ENCODE results near the gene ZNF554. TPM values are rescaled to one million over a fixed set of nuclear protein-coding genes. Genes with fewer than 3 reads are reported as not detected.

Gene ZNF554
- total RNA-seq, 1 donor from 2014 or later: 4.7 TPM

DNA sequence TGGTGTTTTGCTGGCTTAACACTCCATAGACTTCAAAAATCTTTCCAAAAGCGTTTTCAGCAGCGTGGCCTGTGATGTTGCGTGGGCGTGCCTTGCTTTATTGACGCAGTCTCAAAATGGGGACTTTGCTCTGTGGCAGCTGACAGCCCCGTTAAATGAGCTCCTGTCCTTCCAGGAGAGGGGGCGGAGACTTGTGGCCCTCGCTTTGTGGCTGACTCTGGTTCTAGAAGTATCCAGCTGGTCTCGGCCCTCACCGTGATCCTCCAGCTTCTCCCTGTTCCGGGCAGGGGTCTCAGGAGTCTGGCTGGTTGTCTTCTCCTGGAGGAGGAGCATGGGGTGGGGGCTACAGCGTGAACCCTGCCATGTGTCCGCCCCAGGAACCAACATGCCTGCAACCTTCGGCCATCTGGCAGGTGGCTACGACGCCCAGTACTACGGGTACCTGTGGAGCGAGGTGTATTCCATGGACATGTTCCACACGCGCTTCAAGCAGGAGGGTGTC lies 8.4 kb upstream of the ZNF554 start:
- DNase-seq (peak; percentile 57), ATAC-seq (no peak)
- Histone ChIP-seq H3K27ac (no peak overlapping the region), H3K4me3 (no peak overlapping the region), H3K4me1 (no peaks in the 10 kb centered on the region), H3K36me3 (peaks cover 20% of the 10 kb centered on the region), H3K9me3 (no peaks in the 10 kb centered on the region), H3K27me3 (no peaks in the 10 kb centered on the region)
- intact Hi-C loops (cut with DNase I): no loop called here
- TF ChIP-seq, protein P1, sequence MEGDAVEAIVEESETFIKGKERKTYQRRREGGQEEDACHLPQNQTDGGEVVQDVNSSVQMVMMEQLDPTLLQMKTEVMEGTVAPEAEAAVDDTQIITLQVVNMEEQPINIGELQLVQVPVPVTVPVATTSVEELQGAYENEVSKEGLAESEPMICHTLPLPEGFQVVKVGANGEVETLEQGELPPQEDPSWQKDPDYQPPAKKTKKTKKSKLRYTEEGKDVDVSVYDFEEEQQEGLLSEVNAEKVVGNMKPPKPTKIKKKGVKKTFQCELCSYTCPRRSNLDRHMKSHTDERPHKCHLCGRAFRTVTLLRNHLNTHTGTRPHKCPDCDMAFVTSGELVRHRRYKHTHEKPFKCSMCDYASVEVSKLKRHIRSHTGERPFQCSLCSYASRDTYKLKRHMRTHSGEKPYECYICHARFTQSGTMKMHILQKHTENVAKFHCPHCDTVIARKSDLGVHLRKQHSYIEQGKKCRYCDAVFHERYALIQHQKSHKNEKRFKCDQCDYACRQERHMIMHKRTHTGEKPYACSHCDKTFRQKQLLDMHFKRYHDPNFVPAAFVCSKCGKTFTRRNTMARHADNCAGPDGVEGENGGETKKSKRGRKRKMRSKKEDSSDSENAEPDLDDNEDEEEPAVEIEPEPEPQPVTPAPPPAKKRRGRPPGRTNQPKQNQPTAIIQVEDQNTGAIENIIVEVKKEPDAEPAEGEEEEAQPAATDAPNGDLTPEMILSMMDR (IDR thresholded peaks at IDR 0.05): no peak

DNA sequence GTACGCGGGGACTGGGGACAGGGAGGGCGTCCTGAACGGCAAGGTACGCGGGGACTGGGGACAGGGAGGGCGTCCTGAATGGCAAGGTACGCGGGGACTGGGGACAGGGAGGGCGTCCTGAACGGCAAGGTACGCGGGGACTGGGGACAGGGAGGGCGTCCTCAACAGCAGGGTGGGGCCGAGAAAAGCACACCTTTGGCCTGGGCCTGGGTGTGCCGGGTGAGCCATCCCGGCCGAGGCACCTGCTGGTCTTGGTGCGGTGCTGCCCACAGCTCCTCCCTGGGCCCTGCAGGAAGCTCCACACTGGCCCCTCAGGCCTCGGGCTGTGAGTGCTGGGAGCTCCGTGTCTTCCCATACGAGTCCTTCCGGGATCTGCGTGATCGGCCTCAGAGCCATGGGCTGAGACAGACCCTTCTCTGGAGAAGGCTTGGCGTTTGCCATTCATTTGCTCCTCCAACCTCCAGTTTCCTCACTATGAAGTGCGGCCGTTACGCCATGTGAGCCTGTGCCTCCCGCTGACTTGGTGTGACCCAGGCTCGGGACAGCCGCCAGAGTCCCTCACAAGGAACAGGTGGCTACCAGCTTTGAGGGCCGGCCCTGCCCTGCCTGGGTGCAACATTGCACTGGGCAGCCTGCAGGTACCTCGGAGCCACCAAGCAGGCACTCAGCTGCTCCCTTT lies 7.8 kb upstream of the ZNF554 start:
- H3K4me3 ChIP-seq: no peak overlapping the region
- H3K9me3 ChIP-seq: no peaks in the 10 kb centered on the region
- intact Hi-C loops (cut with DNase I): no loop called here
- H3K36me3 ChIP-seq: peaks cover 20% of the 10 kb centered on the region
- ATAC-seq: no peak
- H3K27me3 ChIP-seq: no peaks in the 10 kb centered on the region
- peak; percentile 59 for DNase-seq
- H3K4me1 ChIP-seq: no peaks in the 10 kb centered on the region
- TF ChIP-seq, protein P1 (IDR thresholded peaks at IDR 0.05): no peak
- no peak overlapping the region for H3K27ac ChIP-seq

DNA sequence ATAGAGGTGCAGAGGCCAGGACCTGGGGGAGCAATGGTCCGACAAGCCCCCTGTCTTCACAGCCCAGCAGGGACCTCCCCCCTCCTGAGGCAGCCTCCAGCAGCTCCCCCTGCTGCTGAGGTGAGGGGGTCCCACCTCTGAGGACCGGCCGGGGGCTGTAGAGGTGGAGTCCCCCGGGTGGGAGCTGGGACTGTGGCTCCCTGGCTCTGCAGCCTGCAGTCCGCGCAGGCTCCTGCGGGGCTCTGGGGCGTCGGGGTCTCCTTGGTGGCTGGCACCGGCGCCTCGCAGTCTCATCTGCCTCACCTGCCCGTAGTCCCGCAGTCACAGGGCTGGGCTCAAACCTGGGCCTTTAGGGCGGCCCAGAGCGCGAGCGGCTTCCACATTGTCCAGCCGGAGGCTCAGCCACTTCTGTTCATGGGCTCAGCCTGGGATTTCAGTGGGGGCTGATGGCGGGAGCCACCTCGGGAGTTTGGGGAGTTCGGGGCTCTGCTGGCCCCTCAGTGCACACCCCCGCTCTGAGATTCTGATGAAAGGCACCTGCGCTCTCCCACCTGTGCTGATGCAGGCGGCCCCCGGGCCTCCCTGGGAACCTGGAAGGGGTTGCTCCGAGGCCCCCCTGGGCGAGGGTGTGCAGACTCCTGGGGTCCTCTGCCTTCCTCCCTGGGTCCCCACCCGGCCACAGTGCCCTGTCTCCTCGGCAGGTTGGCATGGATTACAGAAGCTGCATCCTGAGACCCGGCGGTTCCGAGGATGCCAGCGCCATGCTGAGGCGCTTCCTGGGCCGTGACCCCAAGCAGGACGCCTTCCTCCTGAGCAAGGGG lies 7.0 kb upstream of the ZNF554 start:
- ATAC-seq: no peak
- no peaks in the 10 kb centered on the region for H3K4me1 ChIP-seq
- H3K36me3 ChIP-seq: peaks cover 14% of the 10 kb centered on the region
- no peaks in the 10 kb centered on the region for H3K27me3 ChIP-seq
- DNase-seq: peak; percentile 56
- no peaks in the 10 kb centered on the region for H3K9me3 ChIP-seq
- no peak overlapping the region for H3K27ac ChIP-seq
- intact Hi-C loops (cut with DNase I): no loop called here
- TF ChIP-seq, protein P1 (IDR thresholded peaks at IDR 0.05): no peak
- no peak overlapping the region for H3K4me3 ChIP-seq

DNA sequence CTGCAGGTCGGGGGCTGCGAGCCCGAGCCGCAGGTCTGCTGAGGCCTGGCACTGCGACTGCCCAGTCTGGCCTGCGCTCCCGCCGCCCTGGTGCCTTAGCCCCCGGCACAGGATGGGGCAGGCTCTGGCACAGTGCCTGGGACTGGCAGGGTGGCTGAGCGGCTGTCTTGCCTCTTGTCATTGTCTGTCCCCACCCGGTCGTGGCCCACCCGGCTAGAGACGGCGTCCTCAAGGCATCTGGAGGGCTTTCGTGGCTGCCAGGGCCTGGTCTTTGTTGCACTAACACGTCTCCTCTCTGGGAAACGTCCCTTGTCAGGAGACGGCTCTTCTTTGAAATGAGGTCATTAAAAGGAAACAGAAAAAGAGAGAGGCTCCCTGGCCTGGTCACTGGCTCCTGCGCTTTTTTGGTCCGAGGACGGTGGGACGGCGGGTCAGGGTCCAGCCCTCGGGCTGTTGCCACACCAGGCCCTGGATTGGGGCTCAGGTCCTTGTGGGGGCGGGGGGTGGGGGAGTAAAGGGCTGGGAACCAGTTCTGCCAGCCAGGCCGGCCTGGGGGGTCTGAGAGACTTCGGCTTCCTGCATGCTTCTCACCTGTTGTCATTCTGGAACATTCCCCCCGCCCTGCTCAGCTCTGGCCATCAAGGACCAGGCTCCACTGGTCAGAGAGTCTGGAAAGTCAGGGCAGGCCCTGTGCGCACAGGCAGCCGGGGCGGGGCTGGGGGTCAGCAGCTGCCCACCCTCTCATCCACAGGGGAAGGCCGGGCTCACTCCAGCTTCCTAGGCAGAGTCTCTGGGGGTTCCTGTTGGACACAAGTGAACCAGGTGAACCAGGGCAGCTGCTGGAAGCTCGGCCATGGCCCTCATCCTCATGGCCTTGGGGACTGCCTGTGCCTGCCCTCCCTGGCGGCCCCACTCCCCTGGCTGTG lies 6.2 kb upstream of the ZNF554 start:
- intact Hi-C loops (cut with DNase I): no loop called here
- H3K36me3 ChIP-seq: peaks cover 14% of the 10 kb centered on the region
- TF ChIP-seq, protein P1 (IDR thresholded peaks at IDR 0.05): no peak
- H3K4me3 ChIP-seq: no peak overlapping the region
- no peaks in the 10 kb centered on the region for H3K4me1 ChIP-seq
- ATAC-seq: no peak
- no peak for DNase-seq
- H3K27ac ChIP-seq: no peak overlapping the region
- no peaks in the 10 kb centered on the region for H3K27me3 ChIP-seq
- no peaks in the 10 kb centered on the region for H3K9me3 ChIP-seq

DNA sequence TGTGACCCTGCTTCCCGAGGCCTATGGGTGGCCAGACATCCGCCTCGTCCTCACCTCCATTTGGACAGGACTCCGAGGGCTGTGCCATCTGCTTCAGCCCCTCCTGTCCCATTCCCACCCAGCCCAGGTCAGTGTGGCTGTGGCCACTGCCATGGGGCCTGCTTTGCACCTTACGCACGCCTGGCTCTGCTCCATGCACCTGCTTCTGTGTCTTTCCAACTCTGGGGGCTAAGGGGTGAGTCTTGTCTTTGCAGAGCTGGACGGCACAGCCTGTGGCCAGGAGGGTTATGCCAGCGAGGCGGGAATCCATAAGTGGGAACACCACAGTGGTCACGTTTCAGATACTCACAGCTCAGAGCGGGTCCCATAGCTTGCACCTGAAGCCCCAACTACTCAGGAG lies 5.2 kb upstream of the ZNF554 start:
- H3K9me3 ChIP-seq: no peaks in the 10 kb centered on the region

More for the DNA sequence above, 5.2 kb upstream of the ZNF554 start:
- Histone ChIP-seq H3K27me3 (no peaks in the 10 kb centered on the region), H3K4me3 (no peak overlapping the region), H3K36me3 (peaks cover 5% of the 10 kb centered on the region), H3K27ac (no peak overlapping the region), H3K4me1 (no peaks in the 10 kb centered on the region)
- ATAC-seq: no peak
- DNase-seq: no peak
- TF ChIP-seq, protein P1 (IDR thresholded peaks at IDR 0.05): no peak
- intact Hi-C loops (cut with DNase I): no loop called here

All from upper lobe of right lung (tissue), 1 donor.